Measurements from ENCODE around the gene GCNT4.

GCNT4 gene

DNA sequence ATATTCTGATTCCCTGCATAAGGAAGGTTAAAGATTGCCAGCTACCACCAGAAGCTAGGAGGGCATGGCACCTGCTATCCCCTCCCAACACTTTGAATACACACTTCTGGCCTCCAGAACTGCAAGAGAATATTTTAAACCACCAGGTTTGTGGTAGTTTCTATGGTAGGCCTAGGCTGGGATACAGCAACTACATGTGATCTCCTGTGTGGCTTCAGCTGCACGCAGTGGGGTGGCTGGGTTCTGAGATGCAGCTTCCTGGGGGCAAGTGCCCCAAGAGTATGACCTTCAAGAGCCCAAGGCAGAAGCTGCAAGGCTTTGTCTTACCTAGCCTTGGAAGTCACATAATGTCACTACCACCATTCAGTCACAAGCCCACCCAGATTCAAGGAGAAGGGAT lies 39.6 kb downstream of the GCNT4 start:
- Histone ChIP-seq H3K79me1 (ENCODE audit: low read length) (no peaks in the 10 kb centered on the region), H4K5ac (ENCODE audit: low read length) (no peak overlapping the region)

DNA sequence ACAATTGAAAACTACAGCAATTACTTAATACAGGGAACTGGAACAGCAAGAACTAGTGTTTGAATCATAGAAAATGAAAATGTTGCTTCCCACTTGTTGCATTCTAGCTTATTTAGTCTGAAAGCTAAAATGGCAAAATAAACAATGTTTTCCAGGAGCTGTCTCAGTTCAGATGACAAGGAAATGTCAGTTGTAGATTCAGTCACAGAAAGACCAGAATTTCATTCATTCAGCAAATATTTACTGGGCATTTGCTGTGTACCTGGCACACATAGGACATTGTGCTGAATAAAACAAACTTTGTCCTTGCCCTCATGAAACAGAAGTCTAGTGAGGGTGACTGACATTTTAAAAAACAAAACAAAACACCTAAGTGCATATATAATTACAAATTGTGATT lies 41.5 kb downstream of the GCNT4 start:
- no peaks in the 10 kb centered on the region for H3K79me1 ChIP-seq (ENCODE audit: low read length)
- H2AK5ac ChIP-seq (ENCODE audit: low read length), result no peak overlapping the region
- H3K27me3 ChIP-seq (ENCODE audit: insufficient read depth, low read length, poor library complexity), result no peaks in the 10 kb centered on the region
- H2BK15ac ChIP-seq (replicated peaks; ENCODE audit: low read depth), result no peak overlapping the region
- H3K56ac ChIP-seq (ENCODE audit: low read length), result no peak overlapping the region
- H3K23ac ChIP-seq (ENCODE audit: low read length), result no peak overlapping the region
- no peak overlapping the region for H3K4me3 ChIP-seq (ENCODE audit: low read length)
- H3K9ac ChIP-seq (ENCODE audit: low read length), result no peak overlapping the region
- H3K4me1 ChIP-seq (ENCODE audit: control insufficient read depth, low read depth, low read length), result no peaks in the 10 kb centered on the region
- no peak overlapping the region for H3K27ac ChIP-seq (ENCODE audit: low read depth, low read length)
- no peaks in the 10 kb centered on the region for H3K36me3 ChIP-seq (ENCODE audit: control insufficient read depth, insufficient read depth, low read length)
- H3K18ac ChIP-seq (ENCODE audit: low read length), result no peak overlapping the region
- no peak overlapping the region for H3K4ac ChIP-seq (ENCODE audit: low read depth, low read length)
- no peak overlapping the region for H3K4me2 ChIP-seq (ENCODE audit: low read length)
- no peak overlapping the region for H4K8ac ChIP-seq (ENCODE audit: low read depth, low read length)
- no peaks in the 10 kb centered on the region for H3K79me2 ChIP-seq (ENCODE audit: control insufficient read depth, insufficient read depth, low read length)
- H4K5ac ChIP-seq (ENCODE audit: low read length), result no peak overlapping the region
- no peak overlapping the region for H2BK120ac ChIP-seq (ENCODE audit: low read depth, low read length)
- no peak overlapping the region for H2BK5ac ChIP-seq (ENCODE audit: low read length)
- no peak for DNase-seq

More for the DNA sequence above, 39.6 kb downstream of the GCNT4 start:
- DNase-seq, result no peak
- H2BK15ac ChIP-seq (replicated peaks; ENCODE audit: low read depth), result no peak overlapping the region
- H3K9ac ChIP-seq (ENCODE audit: low read length), result no peak overlapping the region
- no peak overlapping the region for H3K27ac ChIP-seq (ENCODE audit: low read depth, low read length)
- no peaks in the 10 kb centered on the region for H3K36me3 ChIP-seq (ENCODE audit: control insufficient read depth, insufficient read depth, low read length)
- H4K8ac ChIP-seq (ENCODE audit: low read depth, low read length), result no peak overlapping the region
- no peak overlapping the region for H2BK120ac ChIP-seq (ENCODE audit: low read depth, low read length)
- no peak overlapping the region for H2AK5ac ChIP-seq (ENCODE audit: low read length)
- no peak overlapping the region for H3K4me2 ChIP-seq (ENCODE audit: low read length)
- H3K18ac ChIP-seq (ENCODE audit: low read length), result no peak overlapping the region
- no peak overlapping the region for H2BK5ac ChIP-seq (ENCODE audit: low read length)
- H3K27me3 ChIP-seq (ENCODE audit: insufficient read depth, low read length, poor library complexity), result no peaks in the 10 kb centered on the region
- H3K23ac ChIP-seq (ENCODE audit: low read length), result no peak overlapping the region
- H3K56ac ChIP-seq (ENCODE audit: low read length), result no peak overlapping the region
- H3K4me3 ChIP-seq (ENCODE audit: low read length), result no peak overlapping the region
- H3K79me2 ChIP-seq (ENCODE audit: control insufficient read depth, insufficient read depth, low read length), result no peaks in the 10 kb centered on the region
- H3K4ac ChIP-seq (ENCODE audit: low read depth, low read length), result no peak overlapping the region
- H3K4me1 ChIP-seq (ENCODE audit: control insufficient read depth, low read depth, low read length), result no peaks in the 10 kb centered on the region
- no CpG with 5 or more reads among the region's 1 CpG for WGBS (ENCODE audit: extremely low coverage, insufficient coverage, low lambda C conversion rate)

DNA sequence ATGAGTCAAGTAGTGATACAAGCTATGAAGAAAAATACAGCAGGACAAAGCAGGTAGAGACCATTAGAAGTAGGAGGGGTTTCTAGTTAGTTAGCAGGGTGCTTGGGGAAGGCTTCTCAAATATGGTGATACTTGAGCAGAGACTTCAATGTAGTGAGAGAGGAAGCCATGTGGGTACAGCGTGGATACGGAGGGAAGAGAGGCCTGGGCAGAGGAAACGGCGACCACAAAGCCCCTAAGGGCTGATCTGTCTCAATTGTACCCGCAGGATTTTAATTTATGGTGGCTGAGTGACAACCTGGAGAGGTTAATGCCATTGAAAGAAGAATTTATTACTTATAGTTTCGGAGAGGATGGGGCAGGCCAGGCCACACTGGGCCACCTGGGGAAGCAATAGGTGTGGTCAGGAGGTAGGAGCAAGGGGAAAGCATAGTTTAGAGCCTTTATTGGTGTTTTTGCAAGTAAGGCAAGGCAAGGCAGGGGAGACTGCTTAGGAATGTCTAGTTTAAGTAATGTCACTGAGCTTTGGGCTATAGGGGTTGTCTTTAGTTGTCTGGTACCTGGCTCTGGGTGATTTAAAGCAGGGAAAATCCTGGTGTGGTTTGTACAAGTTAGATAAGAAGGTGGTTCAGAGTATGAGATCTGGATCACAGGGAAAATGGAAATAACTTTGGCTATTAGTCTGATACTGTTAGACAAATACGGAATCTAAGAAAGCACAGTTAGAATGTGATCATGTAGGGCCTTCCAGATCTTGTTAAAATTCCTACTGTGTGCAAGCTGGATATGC lies 42.6 kb downstream of the GCNT4 start:
- Histone ChIP-seq H2BK120ac (ENCODE audit: low read depth, low read length) (no peak overlapping the region), H4K8ac (ENCODE audit: low read depth, low read length) (no peak overlapping the region), H3K79me2 (ENCODE audit: control insufficient read depth, insufficient read depth, low read length) (no peaks in the 10 kb centered on the region), H3K79me1 (ENCODE audit: low read length) (no peaks in the 10 kb centered on the region), H3K4me3 (ENCODE audit: low read length) (no peak overlapping the region), H3K4me2 (ENCODE audit: low read length) (no peak overlapping the region), H2AK5ac (ENCODE audit: low read length) (no peak overlapping the region), H3K36me3 (ENCODE audit: control insufficient read depth, insufficient read depth, low read length) (no peaks in the 10 kb centered on the region), H3K27me3 (ENCODE audit: insufficient read depth, low read length, poor library complexity) (no peaks in the 10 kb centered on the region), H3K4ac (ENCODE audit: low read depth, low read length) (no peak overlapping the region), H3K23ac (ENCODE audit: low read length) (no peak overlapping the region), H3K9ac (ENCODE audit: low read length) (no peak overlapping the region), H3K56ac (ENCODE audit: low read length) (no peak overlapping the region), H2BK5ac (ENCODE audit: low read length) (no peak overlapping the region), H4K5ac (ENCODE audit: low read length) (no peak overlapping the region), H3K4me1 (ENCODE audit: control insufficient read depth, low read depth, low read length) (no peaks in the 10 kb centered on the region), H3K18ac (ENCODE audit: low read length) (no peak overlapping the region), H2BK15ac (replicated peaks; ENCODE audit: low read depth) (no peak overlapping the region), H3K27ac (ENCODE audit: low read depth, low read length) (no peak overlapping the region)
- no CpG with 5 or more reads among the region's 7 CpGs for WGBS (ENCODE audit: extremely low coverage, insufficient coverage, low lambda C conversion rate)
- DNase-seq, result no peak

- no peaks in the 10 kb centered on the region for H3K79me2 ChIP-seq (ENCODE audit: control insufficient read depth, insufficient read depth, low read length)
- WGBS (ENCODE audit: extremely low coverage, insufficient coverage, low lambda C conversion rate), result no CpG with 5 or more reads among the region's 10 CpGs
- H3K4me3 ChIP-seq (ENCODE audit: low read length), result no peak overlapping the region
- no peak overlapping the region for H3K27ac ChIP-seq (ENCODE audit: low read depth, low read length)
- H3K4me2 ChIP-seq (ENCODE audit: low read length), result no peak overlapping the region
- no peak overlapping the region for H3K4ac ChIP-seq (ENCODE audit: low read depth, low read length)
- no peak overlapping the region for H3K9ac ChIP-seq (ENCODE audit: low read length)
- H2BK120ac ChIP-seq (ENCODE audit: low read depth, low read length), result no peak overlapping the region
- no peak overlapping the region for H4K5ac ChIP-seq (ENCODE audit: low read length)
- no peaks in the 10 kb centered on the region for H3K27me3 ChIP-seq (ENCODE audit: insufficient read depth, low read length, poor library complexity)
- no peak overlapping the region for H4K8ac ChIP-seq (ENCODE audit: low read depth, low read length)
- peak; percentile 41 for DNase-seq
- no peak overlapping the region for H3K23ac ChIP-seq (ENCODE audit: low read length)
- H3K79me1 ChIP-seq (ENCODE audit: low read length), result no peaks in the 10 kb centered on the region
- H3K4me1 ChIP-seq (ENCODE audit: control insufficient read depth, low read depth, low read length), result no peaks in the 10 kb centered on the region
- no peak overlapping the region for H3K18ac ChIP-seq (ENCODE audit: low read length)
- no peak overlapping the region for H2BK15ac ChIP-seq (replicated peaks; ENCODE audit: low read depth)
- no peak overlapping the region for H2AK5ac ChIP-seq (ENCODE audit: low read length)
- no peak overlapping the region for H3K56ac ChIP-seq (ENCODE audit: low read length)
- no peaks in the 10 kb centered on the region for H3K36me3 ChIP-seq (ENCODE audit: control insufficient read depth, insufficient read depth, low read length)
- no peak overlapping the region for H2BK5ac ChIP-seq (ENCODE audit: low read length)
Measured at GRCh38 chr5:75006865-75007822, 45.2 kb downstream of the GCNT4 start.

- Histone ChIP-seq H3K56ac (ENCODE audit: low read length) (no peak overlapping the region), H3K27me3 (ENCODE audit: insufficient read depth, low read length, poor library complexity) (no peaks in the 10 kb centered on the region), H2BK15ac (replicated peaks; ENCODE audit: low read depth) (no peak overlapping the region), H2AK5ac (ENCODE audit: low read length) (no peak overlapping the region), H3K23ac (ENCODE audit: low read length) (no peak overlapping the region), H3K79me2 (ENCODE audit: control insufficient read depth, insufficient read depth, low read length) (no peaks in the 10 kb centered on the region), H4K8ac (ENCODE audit: low read depth, low read length) (no peak overlapping the region), H3K4me2 (ENCODE audit: low read length) (no peak overlapping the region), H3K36me3 (ENCODE audit: control insufficient read depth, insufficient read depth, low read length) (no peaks in the 10 kb centered on the region), H3K4me1 (ENCODE audit: control insufficient read depth, low read depth, low read length) (no peaks in the 10 kb centered on the region), H3K79me1 (ENCODE audit: low read length) (no peaks in the 10 kb centered on the region), H3K4ac (ENCODE audit: low read depth, low read length) (no peak overlapping the region), H4K5ac (ENCODE audit: low read length) (no peak overlapping the region), H3K18ac (ENCODE audit: low read length) (no peak overlapping the region), H2BK120ac (ENCODE audit: low read depth, low read length) (no peak overlapping the region), H2BK5ac (ENCODE audit: low read length) (no peak overlapping the region), H3K4me3 (ENCODE audit: low read length) (no peak overlapping the region), H3K27ac (ENCODE audit: low read depth, low read length) (no peak overlapping the region), H3K9ac (ENCODE audit: low read length) (no peak overlapping the region)
- whole genome bisulfite sequencing (ENCODE audit: extremely low coverage, insufficient coverage, low lambda C conversion rate), result no CpG with 5 or more reads among the region's 1 CpG
- no peak for DNase-seq
Measured at GRCh38 chr5:75005561-75005960, 46.8 kb downstream of the GCNT4 start.
